NB4 (cell line): ENCODE data around the gene GNPTAB.
"Not testable (repeated sequence)": the region's sequence is repeated elsewhere in the genome, so short reads cannot be mapped to it uniquely, and the experiment has no call there.

Experiments used
- DNase-seq: peaks from one replicate; pipeline ENCODE4 v3.0.0; 2010; ENCODE audit warnings: low read depth
- H3K4me3 ChIP-seq: one replicate; pipeline ENCODE4 v1.5.1; 2011; ENCODE audit warnings: mild to moderate bottlenecking, low read depth, low read length, moderate library complexity
- CTCF ChIP-seq: IDR thresholded peaks from one replicate; pipeline ENCODE4 v1.5.1; 2012; ENCODE audit warnings: low read depth, low read length
- MAX ChIP-seq: IDR thresholded peaks from 2 replicates; pipeline ENCODE4 v1.6.1; 2011; ENCODE audit warnings: low read depth, low read length
- MYC ChIP-seq: IDR thresholded peaks from 2 replicates; pipeline ENCODE4 v1.6.1; 2011; ENCODE audit warnings: low read depth, low read length
- POLR2A ChIP-seq: IDR thresholded peaks from 2 replicates; pipeline ENCODE4 v1.6.1; 2011; ENCODE audit warnings: mild to moderate bottlenecking; ENCODE audit not compliant: insufficient read length; ENCODE audit errors: extremely low read depth

The GNPTAB gene

GRCh38 chr12:101859664-101860607 lies 29.2 kb upstream of the GNPTAB start:
- no peak for DNase-seq
- H3K4me3 ChIP-seq: no peak overlapping the region
- TF ChIP-seq MYC (no peak), CTCF (no peak), POLR2A (no peak), MAX (no peak)

GRCh38 chr12:101858361-101858760 lies 27.6 kb upstream of the GNPTAB start:
- TF ChIP-seq MAX: no peak
- no peak for TF ChIP-seq MYC
- TF ChIP-seq CTCF: no peak
- no peak for TF ChIP-seq POLR2A
- no peak for DNase-seq
- H3K4me3 ChIP-seq: no peak overlapping the region

GRCh38 chr12:101857043-101857558 lies 26.3 kb upstream of the GNPTAB start:
- H3K4me3 ChIP-seq: no peak overlapping the region
- peak; percentile 84 for TF ChIP-seq MAX
- TF ChIP-seq CTCF: no peak
- peak; percentile 65; the same call in 1 of the 2 replicates for TF ChIP-seq MYC
- peak; percentile 92 for DNase-seq

- not testable (repeated sequence) for H3K4me3 ChIP-seq, DNase-seq
These were observed 25.9 kb upstream of the GNPTAB start for GRCh38 chr12:101856614-101857013.

GRCh38 chr12:101855976-101856375 lies 25.2 kb upstream of the GNPTAB start:
- DNase-seq: peak; percentile 83
- no peak overlapping the region for H3K4me3 ChIP-seq
- TF ChIP-seq POLR2A (no peak), MYC (no peak)

- DNase-seq: peak; percentile 91
- no peak overlapping the region for H3K4me3 ChIP-seq
- TF ChIP-seq MAX (0 out of 2 replicates have a peak, but pooled peaks have one; percentile 20), POLR2A (no peak), CTCF (no peak), MYC (peak; percentile 40)
These were observed 24.7 kb upstream of the GNPTAB start for GRCh38 chr12:101855364-101855884.
